Erythroblast (primary cell): ENCODE data around the gene GLRA1.

Experiments used
- DNase-seq, 2 experiments: peaks; one replicate each; lab custom pipeline; 2025; lab: John Stamatoyannopoulos, UW
- GATA1 ChIP-seq: IDR thresholded peaks from 2 replicates; pipeline ENCODE4 v1.6.1; 2011; ENCODE audit warnings: low read depth, mild to moderate bottlenecking, control low read depth, low read length, moderate library complexity
- POLR2A ChIP-seq: IDR thresholded peaks from 2 replicates; pipeline ENCODE4 v1.6.1; 2011; ENCODE audit warnings: mild to moderate bottlenecking, low read length

GLRA1 gene

DNA sequence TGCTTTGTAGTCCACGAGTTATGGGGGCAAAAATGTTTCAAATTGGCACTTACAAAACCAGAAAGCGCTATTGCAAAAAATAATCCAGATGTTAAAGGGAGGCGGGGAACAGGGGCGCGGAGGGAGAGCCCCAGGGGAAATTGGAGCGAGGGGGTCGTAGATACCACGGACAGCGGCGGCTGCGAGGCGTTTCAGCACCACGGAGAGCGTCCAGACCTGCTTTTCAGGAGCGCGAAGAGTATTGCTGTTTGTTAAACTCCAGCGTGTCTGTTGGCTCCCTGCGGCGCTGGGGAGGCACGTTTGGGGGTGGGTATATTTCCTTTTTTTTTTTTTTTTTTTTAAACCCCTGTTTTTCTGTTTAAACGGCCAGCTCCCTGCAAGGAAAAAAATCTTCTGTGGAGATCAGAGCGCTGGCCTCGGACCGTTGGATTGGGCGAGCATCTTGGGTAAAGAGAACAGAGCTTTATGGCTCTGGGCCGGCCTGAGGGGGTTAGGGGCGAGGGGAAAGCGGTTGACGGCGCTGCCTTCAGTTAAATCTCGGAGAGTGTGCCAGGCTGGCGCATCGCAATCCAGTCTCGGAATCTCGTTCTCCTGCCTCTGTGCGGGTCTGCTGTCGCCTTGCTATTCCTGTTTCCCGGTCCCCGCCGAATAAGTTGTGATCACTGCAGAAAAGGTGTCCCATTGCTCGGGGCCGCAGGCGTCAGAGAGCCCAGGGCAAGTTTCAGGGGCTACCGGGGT, at the start of gene GLRA1:
GLRA1 (minus strand) TSS at position 288 of the 738 bp plus-strand sequence. CDS start 302 bp downstream, outside the sequence.
- TF ChIP-seq POLR2A (no peak), GATA1 (no peak)
- peak; percentile 59 to 61 for DNase-seq

DNA sequence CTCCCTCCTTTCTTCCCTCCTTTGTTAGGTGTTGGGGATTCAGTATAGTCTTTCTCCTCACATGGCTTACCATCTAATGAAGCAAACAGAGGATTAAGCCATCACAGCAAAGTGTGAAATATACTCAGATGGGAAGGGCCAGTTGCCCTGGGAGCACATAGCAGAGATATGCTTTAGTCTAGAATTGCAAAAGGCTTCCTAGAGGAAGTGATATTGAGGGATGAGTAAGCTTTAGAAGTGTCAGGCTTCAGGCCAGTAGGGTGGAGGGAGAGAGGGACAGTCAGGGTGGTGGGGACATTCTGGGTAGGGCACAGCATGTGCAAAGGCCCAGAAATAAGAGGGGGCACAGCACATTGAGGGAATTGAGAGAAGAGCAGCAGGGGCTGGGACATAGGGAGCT, 46.2 kb upstream of the GLRA1 start:
- no peak for TF ChIP-seq GATA1
- DNase-seq, result no peak

GRCh38 chr5:151967865-151968264, 43.2 kb upstream of the GLRA1 start:
- no peak for TF ChIP-seq POLR2A
- TF ChIP-seq GATA1, result no peak
- DNase-seq, result no peak

DNA sequence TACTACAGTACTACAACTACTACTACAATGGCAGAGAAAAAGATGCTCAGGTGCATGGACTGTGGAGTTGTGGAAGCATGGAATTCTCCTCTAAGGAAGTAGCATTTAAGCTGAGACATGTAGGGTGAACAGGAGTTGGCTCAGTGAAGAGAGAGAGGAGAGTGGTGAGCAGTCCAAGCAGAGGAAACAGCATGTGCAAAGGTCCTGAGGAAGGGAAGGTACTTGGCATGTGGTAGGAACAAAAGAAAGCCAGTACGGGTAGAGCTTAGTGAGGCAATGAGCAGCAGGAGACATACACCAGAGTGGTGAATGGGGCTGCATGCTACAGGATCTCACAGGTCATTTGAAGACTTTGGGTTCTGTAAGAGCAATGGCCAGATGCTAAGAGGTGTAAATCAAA, 41.4 kb upstream of the GLRA1 start:
- no peak for TF ChIP-seq POLR2A
- no peak for TF ChIP-seq GATA1
- DNase-seq, result no peak

GRCh38 chr5:151964471-151964870, 39.8 kb upstream of the GLRA1 start:
- DNase-seq, result no peak
- TF ChIP-seq GATA1 (no peak), POLR2A (no peak)

DNA sequence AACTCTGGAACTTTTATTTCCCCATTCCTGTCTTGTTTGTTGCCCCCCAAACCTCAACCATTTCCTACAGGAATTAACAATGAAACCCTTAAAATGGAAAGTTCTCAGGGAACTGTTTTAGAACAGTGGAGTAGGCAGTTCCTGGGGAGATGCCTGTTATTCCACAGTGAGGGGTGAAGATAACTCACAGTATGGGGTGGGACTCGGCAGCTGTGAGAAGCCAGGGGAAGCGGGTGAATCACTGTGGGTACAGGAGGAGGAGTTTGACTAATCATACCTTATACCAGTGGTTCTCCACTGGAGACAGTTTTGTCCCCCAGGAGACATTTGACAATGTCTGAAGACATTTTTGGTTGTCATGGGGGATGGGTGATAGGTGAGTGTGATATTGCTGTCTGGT, 36.9 kb upstream of the GLRA1 start:
- TF ChIP-seq POLR2A, result no peak
- TF ChIP-seq GATA1, result no peak

GRCh38 chr5:151958111-151958510, 33.5 kb upstream of the GLRA1 start:
- DNase-seq, result no peak
- no peak for TF ChIP-seq GATA1
- TF ChIP-seq POLR2A, result no peak

More for the DNA sequence above, 36.9 kb upstream of the GLRA1 start:
- DNase-seq, result no peak

GRCh38 chr5:151956725-151957124, 32.1 kb upstream of the GLRA1 start:
- DNase-seq, result no peak
- no peak for TF ChIP-seq GATA1
- no peak for TF ChIP-seq POLR2A

DNA sequence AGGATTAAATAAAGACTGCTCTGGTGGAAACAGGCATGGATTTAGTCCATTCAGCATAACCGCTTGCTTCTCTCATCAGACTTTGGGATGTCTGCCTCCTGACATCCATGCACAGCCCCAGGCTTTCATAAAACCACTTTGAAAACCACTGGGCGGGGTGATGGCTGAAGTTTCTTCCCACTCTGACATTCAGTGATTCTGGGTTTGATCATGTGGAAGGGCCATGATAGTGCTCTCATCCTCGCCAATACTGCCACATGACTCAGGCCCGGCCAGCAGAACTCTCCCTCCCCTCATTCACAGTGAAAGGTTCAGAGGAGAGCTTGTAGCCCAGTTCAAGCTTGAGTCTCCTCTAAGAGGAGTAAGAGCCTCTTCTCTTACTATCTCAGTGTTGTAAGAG, 29.6 kb upstream of the GLRA1 start:
- TF ChIP-seq GATA1 (no peak), POLR2A (no peak)
- no peak for DNase-seq

DNA sequence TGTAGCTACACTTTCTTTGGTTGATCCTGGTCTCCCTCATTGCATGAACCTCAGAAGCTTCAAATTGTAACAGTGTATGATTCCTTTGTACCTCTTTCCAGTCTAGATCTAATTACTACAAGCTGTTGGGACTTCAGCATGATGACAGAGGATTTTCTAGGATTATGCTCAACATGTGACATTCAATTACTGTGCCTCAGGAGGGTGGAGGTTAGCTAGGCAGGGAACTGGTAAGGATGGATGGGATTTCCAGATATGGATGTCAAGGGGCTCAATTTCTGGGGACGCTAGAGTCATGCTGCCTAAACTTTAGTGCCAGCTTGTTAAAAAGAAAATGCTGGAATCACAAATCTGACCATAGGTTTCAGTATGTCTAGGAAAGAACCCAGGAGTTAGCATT, 29.2 kb upstream of the GLRA1 start:
- DNase-seq, result no peak
- TF ChIP-seq GATA1 (no peak), POLR2A (no peak)

GRCh38 chr5:151952238-151952637, 27.6 kb upstream of the GLRA1 start:
- no peak for DNase-seq
- TF ChIP-seq GATA1, result no peak
- no peak for TF ChIP-seq POLR2A

DNA sequence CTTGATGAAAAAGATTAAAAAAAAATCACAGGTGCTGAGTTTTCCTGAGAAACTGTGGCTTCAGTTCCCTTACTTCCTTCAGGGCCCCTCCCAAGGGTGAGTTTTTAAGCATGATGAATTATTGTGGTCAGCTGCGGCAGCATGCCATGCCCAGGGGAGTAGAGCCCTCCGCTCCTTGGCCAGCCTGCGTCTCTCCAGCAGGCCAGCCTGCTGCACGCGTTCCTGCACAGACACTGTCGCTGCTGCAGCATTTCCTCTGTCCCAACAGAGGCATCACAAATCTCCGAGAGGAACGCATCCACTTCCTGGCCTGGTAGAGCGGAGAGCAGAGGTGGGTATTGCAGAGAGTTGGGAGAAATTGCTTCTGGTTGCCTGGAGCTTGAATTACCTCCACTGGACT, 26.1 kb upstream of the GLRA1 start:
- DNase-seq, result no peak
- TF ChIP-seq POLR2A (no peak), GATA1 (no peak)

DNA sequence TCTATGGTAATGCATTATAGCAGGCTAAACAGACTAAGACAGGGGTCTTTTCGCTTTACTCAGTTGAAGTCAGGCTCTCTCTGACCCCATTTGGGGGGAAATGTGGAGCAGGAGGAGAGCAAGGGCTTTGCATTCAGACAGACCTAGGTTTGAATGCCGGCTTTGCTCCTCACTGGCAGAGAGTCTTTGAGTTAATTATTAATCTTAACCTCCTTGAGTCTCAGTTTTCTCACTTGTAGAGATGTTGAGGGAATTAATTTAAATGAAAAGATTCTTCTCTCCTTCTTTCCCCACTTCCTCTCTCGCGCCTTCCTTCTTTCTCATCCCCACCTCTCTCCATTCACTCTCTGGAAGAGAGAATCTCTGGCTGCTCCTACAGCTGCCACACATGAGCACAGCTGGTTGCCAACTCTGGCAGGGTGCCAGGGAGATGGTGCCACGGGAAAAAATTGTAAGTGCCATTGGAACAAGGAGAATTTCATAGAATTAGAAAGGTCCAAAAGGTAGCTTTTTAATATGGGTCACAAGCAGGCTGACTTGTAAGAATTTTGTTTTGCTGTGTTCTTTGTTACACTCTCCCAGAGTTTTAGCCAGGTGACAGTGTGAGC, 25.2 kb upstream of the GLRA1 start:
- no peak for DNase-seq
- TF ChIP-seq POLR2A (no peak), GATA1 (no peak)

GRCh38 chr5:151949113-151949512, 24.5 kb upstream of the GLRA1 start:
- DNase-seq, result no peak
- TF ChIP-seq POLR2A (no peak), GATA1 (no peak)
